Lower leg skin (tissue), 3 donors: ENCODE data around the gene ITGB8.

Experiments used
- CTCF ChIP-seq, 3 donors: fragments of 450-650 bp; IDR thresholded peaks; one replicate each; pipeline ENCODE4 v1.5.1; 2016; ENCODE audit warnings: antibody characterized with exemption in 3 of 3, mild to moderate bottlenecking in 3 of 3, moderate library complexity in 2 of 3
- POLR2A ChIP-seq, 2 donors: fragments of 450-650 bp; IDR thresholded peaks; one replicate each; pipeline ENCODE4 v1.6.1; 2016 to 2017; ENCODE audit warnings: antibody characterized with exemption in 2 of 2, mild to moderate bottlenecking in 1 of 2, moderate library complexity in 1 of 2

GRCh38 chr7:20364571-20365196 lies 34.0 kb downstream of the ITGB8 start:
- TF ChIP-seq POLR2A (IDR thresholded peaks at IDR 0.05) = no peak
- TF ChIP-seq CTCF (IDR thresholded peaks at IDR 0.05) = no peak
